Measurements from ENCODE around the gene HEBP1. TPM values are rescaled to one million over a fixed set of nuclear protein-coding genes. Genes with fewer than 3 reads are reported as not detected.

The HEBP1 gene
- total and polyA plus RNA-seq, 2 donors from 2014 or later, result 66.8 to 142 TPM

- no peak for TF ChIP-seq CTCF (IDR thresholded peaks at IDR 0.05; ENCODE audit: borderline replicate concordance, extremely low read depth, insufficient read depth)
- intact Hi-C loops (cut with DNase I), result no loop called here
- no peak overlapping the region for H3K27ac ChIP-seq (ENCODE audit: low read depth in 2 of 2, low read length in 2 of 2)
- no peaks in the 10 kb centered on the region for H3K27me3 ChIP-seq (ENCODE audit: control insufficient read depth, insufficient read depth, low read length)
- H3K4me3 ChIP-seq (ENCODE audit: low read length in 3 of 3), result no peak overlapping the region
- no peak overlapping the region for H3K9ac ChIP-seq (ENCODE audit: low read length in 3 of 3)
- no peak for DNase-seq
- no peaks in the 10 kb centered on the region for H3K4me1 ChIP-seq (ENCODE audit: control insufficient read depth in 2 of 3, insufficient read depth in 2 of 3, low read depth in 1 of 3, low read length in 3 of 3)
- H3K36me3 ChIP-seq (ENCODE audit: control insufficient read depth in 2 of 3, insufficient read depth in 3 of 3, low read length in 3 of 3), result no peaks in the 10 kb centered on the region
- no peaks in the 10 kb centered on the region for H3K9me3 ChIP-seq (ENCODE audit: control insufficient read depth in 2 of 3, insufficient read depth in 1 of 3, low read length in 3 of 3)
- no peak for FAIRE-seq
Observed at GRCh38 chr12:13032164-13032563, 32.1 kb upstream of the HEBP1 start.

DNA sequence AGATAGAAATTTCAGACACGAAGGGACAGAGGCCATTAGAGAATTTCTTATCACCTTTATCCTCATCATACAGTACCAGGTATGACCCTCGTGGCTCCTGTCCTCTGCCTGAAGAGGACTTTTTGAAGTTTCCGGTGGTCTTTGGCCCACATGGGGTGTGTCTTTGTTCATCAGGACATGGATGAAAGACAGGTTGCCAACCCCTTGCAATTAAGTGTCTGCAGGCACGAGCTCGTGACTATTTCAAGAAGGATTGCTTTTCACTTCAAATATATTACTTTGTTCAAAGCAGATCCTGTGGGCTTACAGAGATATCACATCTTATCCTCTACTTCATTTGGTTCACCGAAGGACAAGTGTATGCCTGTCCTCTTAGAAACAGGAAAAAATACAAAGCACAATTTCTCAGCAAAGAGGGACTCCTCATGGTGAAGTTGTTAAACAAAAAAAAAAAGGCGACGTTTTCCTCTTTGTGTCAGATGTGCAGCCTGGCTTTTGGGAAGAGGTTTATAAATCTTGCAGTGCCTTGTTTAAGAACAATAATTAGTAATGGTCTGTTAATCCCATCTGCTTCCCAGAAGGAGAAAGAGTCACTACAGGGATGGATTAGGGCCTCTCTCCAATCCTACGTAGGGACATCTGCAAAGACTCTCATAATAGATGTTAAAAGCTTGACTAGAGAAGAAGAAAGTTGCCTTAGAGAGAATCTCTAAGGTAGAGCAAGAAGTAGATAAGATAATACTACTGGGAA lies 30.7 kb upstream of the HEBP1 start:
- Histone ChIP-seq H3K9ac (ENCODE audit: low read length in 3 of 3) (no peak overlapping the region), H3K27me3 (ENCODE audit: control insufficient read depth, insufficient read depth, low read length) (no peaks in the 10 kb centered on the region), H3K4me1 (ENCODE audit: control insufficient read depth in 2 of 3, insufficient read depth in 2 of 3, low read depth in 1 of 3, low read length in 3 of 3) (no peaks in the 10 kb centered on the region), H3K9me3 (ENCODE audit: control insufficient read depth in 2 of 3, insufficient read depth in 1 of 3, low read length in 3 of 3) (no peaks in the 10 kb centered on the region), H3K27ac (ENCODE audit: low read depth in 2 of 2, low read length in 2 of 2) (no peak overlapping the region), H3K36me3 (ENCODE audit: control insufficient read depth in 2 of 3, insufficient read depth in 3 of 3, low read length in 3 of 3) (no peaks in the 10 kb centered on the region), H3K4me3 (ENCODE audit: low read length in 3 of 3) (no peak overlapping the region)
- DNase-seq (peak in 1 of 5 donors; percentile 36), FAIRE-seq (no peak)
- TF ChIP-seq CTCF (IDR thresholded peaks at IDR 0.05; ENCODE audit: borderline replicate concordance, extremely low read depth, insufficient read depth), result no peak
- intact Hi-C loops (cut with DNase I), result no loop called here

DNA sequence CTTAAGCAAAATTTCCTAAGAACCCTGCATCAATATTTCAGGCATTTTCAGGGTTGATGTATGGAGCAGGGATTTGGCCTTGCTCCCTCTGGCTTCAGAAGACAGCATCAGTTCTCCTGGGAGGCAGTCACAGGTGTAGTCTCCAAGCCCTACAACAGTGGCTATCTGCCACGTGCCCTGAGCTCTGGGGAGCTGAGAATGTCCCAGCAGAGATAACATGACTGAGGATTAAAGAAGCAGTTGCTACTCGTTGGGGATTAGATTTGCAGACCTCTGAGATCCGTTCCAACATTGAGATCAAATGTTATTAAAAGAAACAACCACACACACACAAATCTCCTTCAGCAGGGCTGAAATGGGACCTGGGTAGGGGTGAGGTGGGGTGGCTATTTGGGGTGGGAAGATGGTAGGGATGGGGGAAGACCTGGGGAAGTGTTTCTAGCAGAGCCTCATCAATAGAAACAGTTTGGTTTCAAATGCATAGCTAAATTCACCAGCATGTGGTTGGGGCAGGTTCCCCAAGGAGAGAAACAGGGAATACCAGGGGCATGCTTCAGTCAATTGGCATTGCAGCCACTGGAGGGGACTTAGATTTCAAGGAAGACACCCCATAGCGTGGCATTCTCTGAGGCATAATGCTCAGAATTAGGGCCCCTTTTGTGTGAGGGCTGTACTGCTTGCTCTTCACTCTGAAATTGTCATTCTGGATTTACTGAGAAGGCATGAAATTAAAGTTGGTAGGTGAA lies 28.9 kb upstream of the HEBP1 start:
- Histone ChIP-seq H3K4me3 (ENCODE audit: low read length in 3 of 3) (no peak overlapping the region), H3K9ac (ENCODE audit: low read length in 3 of 3) (no peak overlapping the region), H3K27ac (ENCODE audit: low read depth in 2 of 2, low read length in 2 of 2) (no peak overlapping the region), H3K4me1 (ENCODE audit: control insufficient read depth in 2 of 3, insufficient read depth in 2 of 3, low read depth in 1 of 3, low read length in 3 of 3) (no peaks in the 10 kb centered on the region), H3K36me3 (ENCODE audit: control insufficient read depth in 2 of 3, insufficient read depth in 3 of 3, low read length in 3 of 3) (no peaks in the 10 kb centered on the region), H3K27me3 (ENCODE audit: control insufficient read depth, insufficient read depth, low read length) (no peaks in the 10 kb centered on the region), H3K9me3 (ENCODE audit: control insufficient read depth in 2 of 3, insufficient read depth in 1 of 3, low read length in 3 of 3) (no peaks in the 10 kb centered on the region)
- no peak for FAIRE-seq
- TF ChIP-seq CTCF (IDR thresholded peaks at IDR 0.05; ENCODE audit: borderline replicate concordance, extremely low read depth, insufficient read depth), result no peak
- intact Hi-C loops (cut with DNase I), result no loop called here
- no peak for DNase-seq
